ENCODE data around the gene XYLT2. TPM values are rescaled to one million over a fixed set of nuclear protein-coding genes. Genes with fewer than 3 reads are reported as not detected.
A peak's percentile ranks its signal among the peaks of the same experiment; 100 is the strongest.

The XYLT2 gene
- total RNA-seq, 1 donor from 2014 or later: 63.0 TPM

GRCh38 chr17:50347117-50347893 is 1.4 kb downstream of the XYLT2 start:
- H3K27ac Mint-ChIP-seq: peak overlapping the region; percentile 68
- no peaks in the 10 kb centered on the region for H3K9me3 Mint-ChIP-seq
- intact Hi-C loops (cut with micrococcal nuclease): no loop called here
- H3K27me3 Mint-ChIP-seq (ENCODE audit: insufficient read depth): no peaks in the 10 kb centered on the region
- H3K36me3 Mint-ChIP-seq (ENCODE audit: low read depth): peaks cover 5% of the 10 kb centered on the region
- DNase-seq (ENCODE audit: low spot score): no peak
- peak overlapping the region; percentile 94 for H3K4me3 Mint-ChIP-seq
- H3K4me1 Mint-ChIP-seq (ENCODE audit: low read depth): peaks cover 39% of the 10 kb centered on the region

GRCh38 chr17:50347894-50348291 is 2.0 kb downstream of the XYLT2 start:
- H3K36me3 Mint-ChIP-seq (ENCODE audit: low read depth): peaks cover 5% of the 10 kb centered on the region
- intact Hi-C loops (cut with micrococcal nuclease): no loop called here
- H3K27ac Mint-ChIP-seq: peak overlapping the region; percentile 68
- peaks cover 39% of the 10 kb centered on the region for H3K4me1 Mint-ChIP-seq (ENCODE audit: low read depth)
- H3K27me3 Mint-ChIP-seq (ENCODE audit: insufficient read depth): no peaks in the 10 kb centered on the region
- no peak for DNase-seq (ENCODE audit: low spot score)
- H3K4me3 Mint-ChIP-seq: peak overlapping the region; percentile 94
- no peaks in the 10 kb centered on the region for H3K9me3 Mint-ChIP-seq

GRCh38 chr17:50348522-50349242 is 2.8 kb downstream of the XYLT2 start:
- no peaks in the 10 kb centered on the region for H3K9me3 Mint-ChIP-seq
- intact Hi-C loops (cut with micrococcal nuclease): no loop called here
- peaks cover 5% of the 10 kb centered on the region for H3K36me3 Mint-ChIP-seq (ENCODE audit: low read depth)
- no peak for DNase-seq (ENCODE audit: low spot score)
- no peaks in the 10 kb centered on the region for H3K27me3 Mint-ChIP-seq (ENCODE audit: insufficient read depth)
- H3K4me1 Mint-ChIP-seq (ENCODE audit: low read depth): peaks cover 39% of the 10 kb centered on the region
- H3K27ac Mint-ChIP-seq: peak overlapping the region; percentile 12
- peak overlapping the region; percentile 66 for H3K4me3 Mint-ChIP-seq

- Mint-ChIP-seq H3K27me3 (ENCODE audit: insufficient read depth) (no peaks in the 10 kb centered on the region), H3K4me1 (ENCODE audit: low read depth) (peaks cover 39% of the 10 kb centered on the region), H3K4me3 (peak overlapping the region; percentile 66), H3K27ac (peak overlapping the region; percentile 12), H3K9me3 (no peaks in the 10 kb centered on the region), H3K36me3 (ENCODE audit: low read depth) (peaks cover 5% of the 10 kb centered on the region)
- DNase-seq (ENCODE audit: low spot score): no peak
- intact Hi-C loops (cut with micrococcal nuclease): no loop called here
These were observed 3.3 kb downstream of the XYLT2 start for GRCh38 chr17:50349243-50349600.

- Mint-ChIP-seq H3K4me1 (ENCODE audit: low read depth) (peaks cover 25% of the 10 kb centered on the region), H3K27ac (peak overlapping the region; percentile 2), H3K27me3 (ENCODE audit: insufficient read depth) (no peaks in the 10 kb centered on the region), H3K36me3 (ENCODE audit: low read depth) (peaks cover 5% of the 10 kb centered on the region), H3K9me3 (no peaks in the 10 kb centered on the region), H3K4me3 (no peak overlapping the region)
- no peak for DNase-seq (ENCODE audit: low spot score)
- intact Hi-C loops (cut with micrococcal nuclease): no loop called here
These were observed 4.8 kb downstream of the XYLT2 start for GRCh38 chr17:50350733-50351132.

- no peaks in the 10 kb centered on the region for H3K27me3 Mint-ChIP-seq (ENCODE audit: insufficient read depth)
- H3K9me3 Mint-ChIP-seq: no peaks in the 10 kb centered on the region
- H3K36me3 Mint-ChIP-seq (ENCODE audit: low read depth): peaks cover 5% of the 10 kb centered on the region
- intact Hi-C loops (cut with micrococcal nuclease): no loop called here
- H3K4me3 Mint-ChIP-seq: no peak overlapping the region
- DNase-seq (ENCODE audit: low spot score): no peak
- peaks cover 18% of the 10 kb centered on the region for H3K4me1 Mint-ChIP-seq (ENCODE audit: low read depth)
- no peak overlapping the region for H3K27ac Mint-ChIP-seq
These were observed 6.3 kb downstream of the XYLT2 start for GRCh38 chr17:50352072-50352692.

- DNase-seq (ENCODE audit: low spot score): no peak
- H3K9me3 Mint-ChIP-seq: no peaks in the 10 kb centered on the region
- no peak overlapping the region for H3K27ac Mint-ChIP-seq
These were observed 7.0 kb downstream of the XYLT2 start for GRCh38 chr17:50352693-50353599.

GRCh38 chr17:50353600-50354195 is 7.8 kb downstream of the XYLT2 start:
- DNase-seq (ENCODE audit: low spot score): no peak
- no peaks in the 10 kb centered on the region for H3K27me3 Mint-ChIP-seq (ENCODE audit: insufficient read depth)
- H3K27ac Mint-ChIP-seq: no peak overlapping the region
- intact Hi-C loops (cut with micrococcal nuclease): no loop called here
- H3K36me3 Mint-ChIP-seq (ENCODE audit: low read depth): peaks cover 6% of the 10 kb centered on the region
- H3K4me3 Mint-ChIP-seq: no peak overlapping the region
- no peaks in the 10 kb centered on the region for H3K9me3 Mint-ChIP-seq
- peaks cover 5% of the 10 kb centered on the region for H3K4me1 Mint-ChIP-seq (ENCODE audit: low read depth)

More at GRCh38 chr17:50352693-50353599, 7.0 kb downstream of the XYLT2 start:
- intact Hi-C loops (cut with micrococcal nuclease): no loop called here
- peaks cover 12% of the 10 kb centered on the region for H3K4me1 Mint-ChIP-seq (ENCODE audit: low read depth)
- H3K36me3 Mint-ChIP-seq (ENCODE audit: low read depth): peaks cover 5% of the 10 kb centered on the region
- no peak overlapping the region for H3K4me3 Mint-ChIP-seq
- no peaks in the 10 kb centered on the region for H3K27me3 Mint-ChIP-seq (ENCODE audit: insufficient read depth)

GRCh38 chr17:50354198-50354597 is 8.3 kb downstream of the XYLT2 start:
- no peak overlapping the region for H3K4me3 Mint-ChIP-seq
- H3K9me3 Mint-ChIP-seq: no peaks in the 10 kb centered on the region
- H3K27me3 Mint-ChIP-seq (ENCODE audit: insufficient read depth): no peaks in the 10 kb centered on the region
- H3K36me3 Mint-ChIP-seq (ENCODE audit: low read depth): peaks cover 9% of the 10 kb centered on the region
- H3K4me1 Mint-ChIP-seq (ENCODE audit: low read depth): peaks cover under 1% of the 10 kb centered on the region
- no peak for DNase-seq (ENCODE audit: low spot score)
- no peak overlapping the region for H3K27ac Mint-ChIP-seq
- intact Hi-C loops (cut with micrococcal nuclease): no loop called here

GRCh38 chr17:50354776-50355175 is 8.8 kb downstream of the XYLT2 start:
- Mint-ChIP-seq H3K4me1 (ENCODE audit: low read depth) (no peaks in the 10 kb centered on the region), H3K36me3 (ENCODE audit: low read depth) (peaks cover 11% of the 10 kb centered on the region), H3K27ac (no peak overlapping the region), H3K27me3 (ENCODE audit: insufficient read depth) (no peaks in the 10 kb centered on the region), H3K4me3 (no peak overlapping the region), H3K9me3 (no peaks in the 10 kb centered on the region)
- intact Hi-C loops (cut with micrococcal nuclease): no loop called here
- no peak for DNase-seq (ENCODE audit: low spot score)

GRCh38 chr17:50355336-50355700 is 9.4 kb downstream of the XYLT2 start:
- H3K4me3 Mint-ChIP-seq: no peak overlapping the region
- H3K27me3 Mint-ChIP-seq (ENCODE audit: insufficient read depth): no peaks in the 10 kb centered on the region
- H3K36me3 Mint-ChIP-seq (ENCODE audit: low read depth): peaks cover 11% of the 10 kb centered on the region
- intact Hi-C loops (cut with micrococcal nuclease): no loop called here
- no peak overlapping the region for H3K27ac Mint-ChIP-seq
- DNase-seq (ENCODE audit: low spot score): no peak
- no peaks in the 10 kb centered on the region for H3K9me3 Mint-ChIP-seq
- H3K4me1 Mint-ChIP-seq (ENCODE audit: low read depth): no peaks in the 10 kb centered on the region

GRCh38 chr17:50355701-50356341 is 9.9 kb downstream of the XYLT2 start:
- DNase-seq (ENCODE audit: low spot score): no peak
- intact Hi-C loops (cut with micrococcal nuclease): no loop called here
- peaks cover 11% of the 10 kb centered on the region for H3K36me3 Mint-ChIP-seq (ENCODE audit: low read depth)
- H3K27ac Mint-ChIP-seq: no peak overlapping the region
- H3K27me3 Mint-ChIP-seq (ENCODE audit: insufficient read depth): no peaks in the 10 kb centered on the region
- H3K4me3 Mint-ChIP-seq: no peak overlapping the region
- H3K4me1 Mint-ChIP-seq (ENCODE audit: low read depth): no peaks in the 10 kb centered on the region
- H3K9me3 Mint-ChIP-seq: no peaks in the 10 kb centered on the region
